SK-N-SH treated with all-trans-retinoic acid at 6 μM for 48 hours (cell line): ENCODE data around the gene MS4A3.
"Not testable (repeated sequence)": the region's sequence is repeated elsewhere in the genome, so short reads cannot be mapped to it uniquely, and the experiment has no call there.

Experiments
- ATAC-seq: fragments of 200-7000 bp; cut with Tn5 transposase; 3 replicates; pipeline ENCODE4 v1.9.1; 2020; ENCODE audit warnings: mild to moderate bottlenecking, moderate library complexity
- ARNTL ChIP-seq: fragments of 450-650 bp; formaldehyde crosslinking; IDR thresholded peaks from 2 replicates; pipeline ENCODE4 v1.5.0; 2020; ENCODE audit warnings: low read depth, mild to moderate bottlenecking, moderate library complexity, borderline replicate concordance
- BACH2 ChIP-seq: fragments of 250-450 bp; sonication (Bioruptor Pico); IDR thresholded peaks from 2 replicates; pipeline ENCODE4 v1.9.0; 2021; ENCODE audit warnings: mild to moderate bottlenecking, borderline replicate concordance
- CREB5 ChIP-seq: fragments of 250-450 bp; sonication (Bioruptor Pico); IDR thresholded peaks from 2 replicates; pipeline ENCODE4 v1.5.1; 2020; ENCODE audit warnings: low read depth, mild to moderate bottlenecking, moderate library complexity
- CSRNP3 ChIP-seq: fragments of 250-450 bp; sonication (Bioruptor Pico); IDR thresholded peaks from 2 replicates; pipeline ENCODE4 v1.5.1; 2021; ENCODE audit warnings: mild to moderate bottlenecking, moderate library complexity
- ESRRG ChIP-seq: fragments of 250-450 bp; sonication (Bioruptor Pico); IDR thresholded peaks from 2 replicates; pipeline ENCODE4 v1.6.1; 2021; ENCODE audit warnings: mild to moderate bottlenecking
- GLIS3 ChIP-seq: fragments of 250-450 bp; sonication (Bioruptor Pico); IDR thresholded peaks from 2 replicates; pipeline ENCODE4 v1.5.0; 2020; ENCODE audit warnings: mild to moderate bottlenecking, moderate library complexity
- ISL1 ChIP-seq: fragments of 250-450 bp; sonication (Bioruptor Pico); IDR thresholded peaks from 2 replicates; pipeline ENCODE4 v2.1.2; 2022; ENCODE audit warnings: mild to moderate bottlenecking, moderate library complexity
- PATZ1 ChIP-seq: fragments of 250-450 bp; sonication (Bioruptor Pico); IDR thresholded peaks from 2 replicates; pipeline ENCODE4 v1.8.0; 2020; ENCODE audit warnings: mild to moderate bottlenecking, moderate library complexity, borderline replicate concordance
- POU6F1 ChIP-seq: fragments of 250-450 bp; sonication (Bioruptor Pico); IDR thresholded peaks from 2 replicates; pipeline ENCODE4 v1.8.0; 2021; ENCODE audit warnings: low read depth, mild to moderate bottlenecking, moderate library complexity, borderline replicate concordance
- PPARA ChIP-seq: fragments of 250-450 bp; sonication (Bioruptor Pico); IDR thresholded peaks from 2 replicates; pipeline ENCODE4 v1.5.0; 2020; ENCODE audit warnings: mild to moderate bottlenecking, borderline replicate concordance
- RARB ChIP-seq: fragments of 250-450 bp; sonication (Bioruptor Pico); IDR thresholded peaks from 2 replicates; pipeline ENCODE4 v1.8.0; 2021; ENCODE audit warnings: mild to moderate bottlenecking, moderate library complexity
- TCF4 ChIP-seq: fragments of 250-450 bp; sonication (Bioruptor Pico); IDR thresholded peaks from 2 replicates; pipeline ENCODE4 v1.8.0; 2021; ENCODE audit warnings: mild to moderate bottlenecking, moderate library complexity, borderline replicate concordance
- TOX ChIP-seq: fragments of 250-450 bp; sonication (Bioruptor Pico); IDR thresholded peaks from 2 replicates; pipeline ENCODE4 v1.8.0; 2021; ENCODE audit warnings: mild to moderate bottlenecking, moderate library complexity, borderline replicate concordance
- TSHZ2 ChIP-seq: fragments of 250-450 bp; sonication (Bioruptor Pico); IDR thresholded peaks from 2 replicates; pipeline ENCODE4 v1.5.0; 2020; ENCODE audit warnings: mild to moderate bottlenecking, moderate library complexity
- ZC3H10 ChIP-seq: fragments of 250-450 bp; sonication (Bioruptor Pico); IDR thresholded peaks from 2 replicates; pipeline ENCODE4 v1.5.1; 2021; ENCODE audit warnings: mild to moderate bottlenecking, moderate library complexity
- ZFP3 ChIP-seq: fragments of 250-450 bp; sonication (Bioruptor Pico); IDR thresholded peaks from 2 replicates; pipeline ENCODE4 v1.5.0; 2020; ENCODE audit warnings: mild to moderate bottlenecking, moderate library complexity
- ZFP30 ChIP-seq: fragments of 450-650 bp; formaldehyde crosslinking; IDR thresholded peaks from 2 replicates; pipeline ENCODE4 v1.5.0; 2022; ENCODE audit warnings: mild to moderate bottlenecking, moderate library complexity
- ZNF70 ChIP-seq: fragments of 450-650 bp; formaldehyde crosslinking; IDR thresholded peaks from 2 replicates; pipeline ENCODE4 v1.5.0; 2020; ENCODE audit warnings: mild to moderate bottlenecking, moderate library complexity
- ZNF8 ChIP-seq: fragments of 450-650 bp; formaldehyde crosslinking; IDR thresholded peaks from 2 replicates; pipeline ENCODE4 v1.5.0; 2020; ENCODE audit warnings: mild to moderate bottlenecking, moderate library complexity

MS4A3 gene

GRCh38 chr11:60056349-60056969 is at the start of gene MS4A3:
MS4A3 (plus strand) TSS chr11:60056665; CDS start chr11:60061161, 4,496 bp downstream.
- no peak for ATAC-seq
- TF ChIP-seq POU6F1 (CRISPR knock-in tag): no peak
- no peak for TF ChIP-seq ZFP3
- TF ChIP-seq ISL1 (CRISPR knock-in tag): no peak
- no peak for TF ChIP-seq ZC3H10 (CRISPR knock-in tag)
- no peak for TF ChIP-seq TSHZ2 (CRISPR knock-in tag)
- no peak for TF ChIP-seq ZNF8
- TF ChIP-seq BACH2 (CRISPR knock-in tag): no peak
- no peak for TF ChIP-seq GLIS3
- TF ChIP-seq ZFP30: no peak
- no peak for TF ChIP-seq ARNTL (CRISPR knock-in tag)
- TF ChIP-seq TOX: no peak
- no peak for TF ChIP-seq PPARA (CRISPR knock-in tag)
- TF ChIP-seq RARB (CRISPR knock-in tag): no peak
- no peak for TF ChIP-seq ESRRG (CRISPR knock-in tag)

- TF ChIP-seq ISL1 (CRISPR knock-in tag): no peak
- no peak for TF ChIP-seq TCF4
- no peak for TF ChIP-seq ZNF70 (CRISPR knock-in tag)
- no peak for TF ChIP-seq RARB (CRISPR knock-in tag)
- TF ChIP-seq ZNF8: no peak
- no peak for TF ChIP-seq CREB5
- no peak for TF ChIP-seq CSRNP3 (CRISPR knock-in tag)
- TF ChIP-seq PPARA (CRISPR knock-in tag): no peak
- no peak for TF ChIP-seq ZFP30
- no peak for TF ChIP-seq GLIS3
- no peak for ATAC-seq
Observed at GRCh38 chr11:60016881-60017280, 39.6 kb upstream of the MS4A3 start, which contains the start of gene OOSP4B. OOSP4B (plus strand) TSS chr11:60017181.

GRCh38 chr11:60018058-60018457 is 38.4 kb upstream of the MS4A3 start:
- TF ChIP-seq PATZ1: no peak
- ATAC-seq: no peak

- ATAC-seq: not testable (repeated sequence)
Observed at GRCh38 chr11:60020376-60020775, 36.1 kb upstream of the MS4A3 start.
